Airway epithelial cell (primary cell): ENCODE data around the gene C17orf50. TPM values are rescaled to one million over a fixed set of nuclear protein-coding genes. Genes with fewer than 3 reads are reported as not detected.

Source experiments
- total RNA-seq: library from RNA; depleted of rRNA; stranded (reverse); fragments of >200 nt; gene quantifications from 2 replicates; pipeline ENCODE4 v1.2.3, GENCODE V29; 2015

The C17orf50 gene
- total RNA-seq: not detected in 2 replicates

GRCh38 chr17:35760587-35760986 is at the start of gene C17orf50:
C17orf50 (plus strand) TSS chr17:35760887; CDS start chr17:35760942, 55 bp downstream.

GRCh38 chr17:35731239-35731916 is 29.3 kb upstream of the C17orf50 start, which contains the start of gene RASL10B:
RASL10B (plus strand) TSS chr17:35731639; CDS start chr17:35735185, 3,546 bp downstream.

GRCh38 chr17:35752945-35753764 is 7.5 kb upstream of the C17orf50 start, which contains the start of gene GAS2L2:
GAS2L2 (minus strand) TSS chr17:35753239; CDS start chr17:35752850, 389 bp downstream.

GRCh38 chr17:35795007-35795870 is 34.6 kb downstream of the C17orf50 start, which contains the start of gene MMP28:
MMP28 (minus strand) TSS chr17:35795641; CDS start chr17:35795377, 264 bp downstream.

GRCh38 chr17:35808962-35809854 is 48.5 kb downstream of the C17orf50 start, which contains the start of gene TAF15:
TAF15 (plus strand) TSS chr17:35809484; CDS start chr17:35809570, 86 bp downstream.

Other genes starting within 250 kb of the C17orf50 start
- gene SLFN12L, start 223.2 kb upstream of the C17orf50 start, total RNA-seq: 0.88 TPM in 1 of 2 replicates, not detected in the other
- gene SLFN14, start 200.1 kb upstream of the C17orf50 start, total RNA-seq: not detected in 2 replicates
- 2.6 and 3.7 TPM in 2 replicates for gene PEX12, start 182.3 kb upstream of the C17orf50 start, total RNA-seq
- 81.5 and 117 TPM in 2 replicates for gene AP2B1, start 173.6 kb upstream of the C17orf50 start, total RNA-seq
- 0.35 and 0.60 TPM in 2 replicates for gene RASL10B, start 29.2 kb upstream of the C17orf50 start, total RNA-seq
- 0.14 TPM in 1 of 2 replicates, not detected in the other for gene GAS2L2, start 7.6 kb upstream of the C17orf50 start, total RNA-seq
- 47.8 and 64.9 TPM in 2 replicates for gene MMP28, start 34.8 kb downstream of the C17orf50 start, total RNA-seq
- gene TAF15, start 48.6 kb downstream of the C17orf50 start, total RNA-seq: 19.7 and 35.0 TPM in 2 replicates
- gene HEATR9, start 108.0 kb downstream of the C17orf50 start, total RNA-seq: not detected in 2 replicates
- not detected in 2 replicates for gene CCL5, start 119.5 kb downstream of the C17orf50 start, total RNA-seq
- gene RDM1, start 169.9 kb downstream of the C17orf50 start, total RNA-seq: 3.1 and 4.6 TPM in 2 replicates
- gene LYZL6, start 182.8 kb downstream of the C17orf50 start, total RNA-seq: not detected in 2 replicates
- gene CCL16, start 220.6 kb downstream of the C17orf50 start, total RNA-seq: not detected in 2 replicates
- not detected in 2 replicates for gene CCL14, start 225.8 kb downstream of the C17orf50 start, total RNA-seq
- gene CCL15, start 240.7 kb downstream of the C17orf50 start, total RNA-seq: not detected in 2 replicates